ENCODE results near the gene EFNA5. TPM values are rescaled to one million over a fixed set of nuclear protein-coding genes. Genes with fewer than 3 reads are reported as not detected.

EFNA5 gene
- total RNA-seq, 2 experiments from 2014 or later = not detected

DNA sequence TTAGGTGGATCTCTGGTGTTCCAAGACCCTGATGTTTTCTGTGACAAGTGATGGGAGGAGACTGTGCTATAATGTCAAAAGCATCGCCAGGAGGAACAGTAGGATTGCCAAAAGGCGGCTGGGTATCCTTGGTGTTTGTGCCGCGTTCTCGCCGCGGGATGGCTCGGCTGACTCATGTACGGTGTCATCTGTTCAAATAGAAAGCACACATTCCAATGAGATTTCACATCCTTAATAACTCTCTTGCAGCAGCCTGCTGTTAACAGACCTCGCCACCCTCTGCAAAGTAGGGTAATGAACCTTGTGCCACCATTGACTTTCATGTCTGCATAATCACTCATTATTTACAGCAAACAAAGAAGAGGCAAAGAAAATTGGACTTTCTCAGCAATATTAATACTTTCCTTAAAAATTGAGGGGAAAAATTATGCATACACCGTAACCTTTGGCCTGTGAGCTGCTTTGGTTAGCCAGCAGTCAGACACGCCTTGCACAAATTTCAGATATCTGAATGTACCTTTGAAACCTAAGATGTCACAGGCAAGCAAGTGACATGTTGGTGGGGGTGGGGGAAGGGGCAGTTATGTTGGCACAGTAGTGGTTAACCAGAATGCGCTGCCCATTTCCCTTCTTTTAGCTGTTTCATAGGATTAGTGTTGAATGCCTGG is 289.4 kb downstream of the EFNA5 start:
- intact Hi-C loops (cut with DNase I, micrococcal nuclease) = no loop called here
- Histone ChIP-seq H3K27ac (ENCODE audit: low read depth in 1 of 2, low read length in 2 of 2) (no peak overlapping the region), H3K36me3 (ENCODE audit: insufficient read depth, low read length) (no peaks in the 10 kb centered on the region), H3K4me1 (ENCODE audit: insufficient read depth, low read length) (no peaks in the 10 kb centered on the region), H3K27me3 (ENCODE audit: control insufficient read depth in 1 of 2, insufficient read depth in 2 of 2, low read length in 2 of 2) (no peaks in the 10 kb centered on the region), H3K9me3 (ENCODE audit: control insufficient read depth in 1 of 2, insufficient read depth in 1 of 2, low read length in 2 of 2) (no peaks in the 10 kb centered on the region), H3K4me3 (ENCODE audit: low read length) (no peak overlapping the region)
- Mint-ChIP-seq H3K4me1 (ENCODE audit: low read depth) (no peaks in the 10 kb centered on the region), H3K4me3 (no peak overlapping the region), H3K9me3 (no peaks in the 10 kb centered on the region), H3K27ac (no peak overlapping the region), H3K27me3 (no peaks in the 10 kb centered on the region), H3K36me3 (ENCODE audit: low read depth) (no peaks in the 10 kb centered on the region)
- ATAC-seq (ENCODE audit: poor library complexity) = no peak
- TF ChIP-seq, protein P1, sequence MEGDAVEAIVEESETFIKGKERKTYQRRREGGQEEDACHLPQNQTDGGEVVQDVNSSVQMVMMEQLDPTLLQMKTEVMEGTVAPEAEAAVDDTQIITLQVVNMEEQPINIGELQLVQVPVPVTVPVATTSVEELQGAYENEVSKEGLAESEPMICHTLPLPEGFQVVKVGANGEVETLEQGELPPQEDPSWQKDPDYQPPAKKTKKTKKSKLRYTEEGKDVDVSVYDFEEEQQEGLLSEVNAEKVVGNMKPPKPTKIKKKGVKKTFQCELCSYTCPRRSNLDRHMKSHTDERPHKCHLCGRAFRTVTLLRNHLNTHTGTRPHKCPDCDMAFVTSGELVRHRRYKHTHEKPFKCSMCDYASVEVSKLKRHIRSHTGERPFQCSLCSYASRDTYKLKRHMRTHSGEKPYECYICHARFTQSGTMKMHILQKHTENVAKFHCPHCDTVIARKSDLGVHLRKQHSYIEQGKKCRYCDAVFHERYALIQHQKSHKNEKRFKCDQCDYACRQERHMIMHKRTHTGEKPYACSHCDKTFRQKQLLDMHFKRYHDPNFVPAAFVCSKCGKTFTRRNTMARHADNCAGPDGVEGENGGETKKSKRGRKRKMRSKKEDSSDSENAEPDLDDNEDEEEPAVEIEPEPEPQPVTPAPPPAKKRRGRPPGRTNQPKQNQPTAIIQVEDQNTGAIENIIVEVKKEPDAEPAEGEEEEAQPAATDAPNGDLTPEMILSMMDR (IDR thresholded peaks at IDR 0.05) = no peak
- ChIA-PET POLR2A (no interaction called here), CTCF (interaction anchor here (1.3 kb wide), 1 partner anchor 9 kb away, joined by 3 read pairs; no protein-coding TSS in a partner anchor)
- no peak for DNase-seq

DNA sequence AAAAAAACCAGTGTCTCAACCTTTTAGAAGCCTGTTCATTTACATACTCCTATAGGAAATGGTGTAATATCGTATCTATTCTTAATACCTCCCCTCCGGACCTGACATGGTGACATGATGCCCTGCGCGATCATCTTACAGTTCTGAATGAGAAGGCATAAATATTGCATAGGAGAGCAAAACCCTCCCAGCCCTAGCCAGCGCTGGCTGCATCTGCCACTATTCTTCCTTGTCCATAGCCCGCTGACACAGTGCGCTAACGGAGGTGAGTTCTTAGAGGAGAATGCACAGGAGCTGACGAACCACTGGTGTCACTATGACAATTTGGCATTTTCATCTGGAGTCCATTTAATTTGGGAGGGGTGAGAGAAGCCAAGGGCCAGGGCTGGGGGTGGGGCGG is 290.1 kb downstream of the EFNA5 start:
- no peaks in the 10 kb centered on the region for H3K27me3 Mint-ChIP-seq
- TF ChIP-seq, protein P1 (IDR thresholded peaks at IDR 0.05) = no peak
- intact Hi-C loops (cut with DNase I, micrococcal nuclease) = no loop called here

DNA sequence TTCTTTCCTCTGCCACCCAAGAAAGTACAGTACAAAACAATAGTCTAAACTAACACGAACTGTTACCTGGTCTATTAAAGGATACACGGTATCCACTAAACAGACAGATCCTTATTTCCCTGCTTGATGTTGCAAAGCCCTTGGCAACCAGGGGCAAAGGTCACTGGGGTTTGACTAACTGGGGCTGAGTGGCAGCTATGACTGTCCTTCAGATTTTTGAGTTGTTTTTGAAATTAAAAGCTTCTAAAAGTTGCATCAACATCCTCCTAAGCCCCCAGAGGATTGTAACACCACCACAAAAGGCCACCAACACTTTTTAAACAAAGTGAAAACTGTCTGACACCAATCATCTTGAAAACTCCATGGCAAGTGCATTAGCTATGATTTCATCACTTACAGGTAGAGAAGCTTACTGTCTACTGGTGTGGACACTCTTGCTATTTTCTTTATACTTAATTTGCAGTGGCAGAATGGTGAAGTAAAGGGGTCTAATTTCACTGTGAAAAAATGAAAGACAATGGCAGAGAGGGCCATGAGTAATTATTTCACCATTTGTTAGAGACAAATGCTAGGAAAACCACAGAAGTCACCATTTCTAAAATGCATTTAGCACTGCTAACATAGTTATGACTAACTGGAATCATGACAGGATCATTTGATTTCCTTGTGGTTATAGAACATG is 292.4 kb downstream of the EFNA5 start:
- H3K4me3 Mint-ChIP-seq = no peak overlapping the region
- H3K4me1 Mint-ChIP-seq (ENCODE audit: low read depth) = no peaks in the 10 kb centered on the region
- no peak overlapping the region for H3K27ac Mint-ChIP-seq
- TF ChIP-seq, protein P1 (IDR thresholded peaks at IDR 0.05) = no peak
- Histone ChIP-seq H3K27ac (ENCODE audit: low read depth in 1 of 2, low read length in 2 of 2) (no peak overlapping the region), H3K27me3 (ENCODE audit: control insufficient read depth in 1 of 2, insufficient read depth in 2 of 2, low read length in 2 of 2) (no peaks in the 10 kb centered on the region), H3K9me3 (ENCODE audit: control insufficient read depth in 1 of 2, insufficient read depth in 1 of 2, low read length in 2 of 2) (no peaks in the 10 kb centered on the region), H3K4me3 (ENCODE audit: low read length) (no peak overlapping the region), H3K36me3 (ENCODE audit: insufficient read depth, low read length) (no peaks in the 10 kb centered on the region), H3K4me1 (ENCODE audit: insufficient read depth, low read length) (no peaks in the 10 kb centered on the region)
- H3K27me3 Mint-ChIP-seq = no peaks in the 10 kb centered on the region
- no peaks in the 10 kb centered on the region for H3K36me3 Mint-ChIP-seq (ENCODE audit: low read depth)
- CTCF ChIA-PET = no interaction called here
- POLR2A ChIA-PET = no interaction called here
- no peaks in the 10 kb centered on the region for H3K9me3 Mint-ChIP-seq
- DNase-seq (no peak), ATAC-seq (ENCODE audit: poor library complexity) (no peak)
- intact Hi-C loops (cut with DNase I, micrococcal nuclease) = no loop called here

More for the DNA sequence above, 290.1 kb downstream of the EFNA5 start:
- Mint-ChIP-seq H3K27ac (no peak overlapping the region), H3K4me3 (no peak overlapping the region), H3K9me3 (no peaks in the 10 kb centered on the region), H3K36me3 (ENCODE audit: low read depth) (no peaks in the 10 kb centered on the region), H3K4me1 (ENCODE audit: low read depth) (no peaks in the 10 kb centered on the region)
- CTCF ChIA-PET = no interaction called here
- Histone ChIP-seq H3K9me3 (ENCODE audit: control insufficient read depth in 1 of 2, insufficient read depth in 1 of 2, low read length in 2 of 2) (no peaks in the 10 kb centered on the region), H3K27me3 (ENCODE audit: control insufficient read depth in 1 of 2, insufficient read depth in 2 of 2, low read length in 2 of 2) (no peaks in the 10 kb centered on the region), H3K4me3 (ENCODE audit: low read length) (no peak overlapping the region), H3K4me1 (ENCODE audit: insufficient read depth, low read length) (no peaks in the 10 kb centered on the region), H3K27ac (ENCODE audit: low read depth in 1 of 2, low read length in 2 of 2) (no peak overlapping the region), H3K36me3 (ENCODE audit: insufficient read depth, low read length) (no peaks in the 10 kb centered on the region)
- DNase-seq = no peak
- POLR2A ChIA-PET = no interaction called here
- ATAC-seq (ENCODE audit: poor library complexity) = no peak

Data from CD4-positive, alpha-beta T cell (primary cell).